ENCODE results near the gene ST6GAL1. TPM values are rescaled to one million over a fixed set of nuclear protein-coding genes. Genes with fewer than 3 reads are reported as not detected.

Gene ST6GAL1
- total and polyA plus RNA-seq, 2 of the 13 experiments (the other 11 are each of a cell fraction or from before 2014, with no cell fraction given): 79.9 to 164 TPM

GRCh38 chr3:187040516-187041361 lies 110.4 kb downstream of the ST6GAL1 start (continued):
- TF ChIP-seq ZNF790 (CRISPR knock-in tag; IDR thresholded peaks at IDR 0.05; ENCODE audit: borderline replicate concordance) (0 out of 2 replicates have a peak, but pooled peaks have one; percentile 14), ZNF512 (CRISPR knock-in tag; IDR thresholded peaks at IDR 0.05) (no peak), MTA1 (CRISPR knock-in tag; IDR thresholded peaks at IDR 0.05; ENCODE audit: borderline replicate concordance) (no peak), MAZ (IDR thresholded peaks at IDR 0.05; ENCODE audit: borderline replicate concordance, low read depth, low read length) (0 out of 2 replicates have a peak, but pooled peaks have one; percentile 29), MAZ (CRISPR knock-in tag; IDR thresholded peaks at IDR 0.05; ENCODE audit: low read depth) (no peak), JUND (CRISPR knock-in tag; IDR thresholded peaks at IDR 0.05) (no peak), IRX3 (CRISPR knock-in tag; IDR thresholded peaks at IDR 0.05; ENCODE audit: borderline replicate concordance, low read depth) (no peak), ZNF318 (CRISPR knock-in tag; IDR thresholded peaks at IDR 0.05) (no peak), ZBTB38 (CRISPR knock-in tag; IDR thresholded peaks at IDR 0.05) (0 out of 2 replicates have a peak, but pooled peaks have one; percentile 50), ZNF792 (CRISPR knock-in tag; IDR thresholded peaks at IDR 0.05) (0 out of 2 replicates have a peak, but pooled peaks have one; percentile 12), PHF20 (CRISPR knock-in tag; IDR thresholded peaks at IDR 0.05) (no peak)

Measured in HepG2 (cell line).